ENCODE measurements around the gene SINHCAF.

SINHCAF gene

DNA sequence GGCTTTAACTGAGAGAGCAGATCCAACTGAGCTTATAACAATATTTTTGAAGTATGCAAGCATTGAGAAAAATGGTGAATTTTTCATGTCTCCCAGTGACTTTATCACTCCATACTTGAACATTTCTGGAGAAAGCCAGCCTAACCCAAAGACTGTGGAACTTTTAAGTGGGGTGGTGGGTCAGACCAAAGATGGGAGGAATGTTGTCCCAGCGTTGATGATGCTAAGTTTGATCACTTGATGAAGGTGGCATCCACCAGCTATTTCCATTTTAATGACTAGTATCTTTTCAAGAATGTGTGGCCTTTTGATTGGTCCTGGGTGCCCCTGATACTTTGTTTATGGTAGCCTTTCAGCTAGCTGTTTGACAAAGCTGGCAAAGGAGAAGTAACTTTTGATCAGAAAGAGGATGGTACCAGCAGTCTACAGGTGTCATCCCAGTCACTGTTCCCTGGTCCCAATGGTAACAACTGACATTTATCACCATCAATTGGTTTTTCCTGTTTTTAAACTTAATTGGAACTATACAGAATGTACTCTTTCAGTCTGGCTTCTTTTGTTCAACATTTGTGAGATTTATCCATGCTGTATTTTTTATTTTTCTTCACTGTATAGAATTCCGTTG, 14.2 kb downstream of the SINHCAF start:
- DNase-seq (ENCODE audit: low read depth in 1 of 2, low spot score in 1 of 2): no peak
- TF ChIP-seq SPI1 (IDR thresholded peaks at IDR 0.05; ENCODE audit: borderline replicate concordance, low read depth) (no peak), GABPA (IDR thresholded peaks at IDR 0.05; ENCODE audit: low read depth) (no peak), POLR2AphosphoS5 (IDR thresholded peaks at IDR 0.05; ENCODE audit: low read depth) (no peak)
- TF ChIP-seq, protein P1, sequence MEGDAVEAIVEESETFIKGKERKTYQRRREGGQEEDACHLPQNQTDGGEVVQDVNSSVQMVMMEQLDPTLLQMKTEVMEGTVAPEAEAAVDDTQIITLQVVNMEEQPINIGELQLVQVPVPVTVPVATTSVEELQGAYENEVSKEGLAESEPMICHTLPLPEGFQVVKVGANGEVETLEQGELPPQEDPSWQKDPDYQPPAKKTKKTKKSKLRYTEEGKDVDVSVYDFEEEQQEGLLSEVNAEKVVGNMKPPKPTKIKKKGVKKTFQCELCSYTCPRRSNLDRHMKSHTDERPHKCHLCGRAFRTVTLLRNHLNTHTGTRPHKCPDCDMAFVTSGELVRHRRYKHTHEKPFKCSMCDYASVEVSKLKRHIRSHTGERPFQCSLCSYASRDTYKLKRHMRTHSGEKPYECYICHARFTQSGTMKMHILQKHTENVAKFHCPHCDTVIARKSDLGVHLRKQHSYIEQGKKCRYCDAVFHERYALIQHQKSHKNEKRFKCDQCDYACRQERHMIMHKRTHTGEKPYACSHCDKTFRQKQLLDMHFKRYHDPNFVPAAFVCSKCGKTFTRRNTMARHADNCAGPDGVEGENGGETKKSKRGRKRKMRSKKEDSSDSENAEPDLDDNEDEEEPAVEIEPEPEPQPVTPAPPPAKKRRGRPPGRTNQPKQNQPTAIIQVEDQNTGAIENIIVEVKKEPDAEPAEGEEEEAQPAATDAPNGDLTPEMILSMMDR (IDR thresholded peaks at IDR 0.05; ENCODE audit: insufficient read depth, low read length): no peak
- TF ChIP-seq, protein P2, sequence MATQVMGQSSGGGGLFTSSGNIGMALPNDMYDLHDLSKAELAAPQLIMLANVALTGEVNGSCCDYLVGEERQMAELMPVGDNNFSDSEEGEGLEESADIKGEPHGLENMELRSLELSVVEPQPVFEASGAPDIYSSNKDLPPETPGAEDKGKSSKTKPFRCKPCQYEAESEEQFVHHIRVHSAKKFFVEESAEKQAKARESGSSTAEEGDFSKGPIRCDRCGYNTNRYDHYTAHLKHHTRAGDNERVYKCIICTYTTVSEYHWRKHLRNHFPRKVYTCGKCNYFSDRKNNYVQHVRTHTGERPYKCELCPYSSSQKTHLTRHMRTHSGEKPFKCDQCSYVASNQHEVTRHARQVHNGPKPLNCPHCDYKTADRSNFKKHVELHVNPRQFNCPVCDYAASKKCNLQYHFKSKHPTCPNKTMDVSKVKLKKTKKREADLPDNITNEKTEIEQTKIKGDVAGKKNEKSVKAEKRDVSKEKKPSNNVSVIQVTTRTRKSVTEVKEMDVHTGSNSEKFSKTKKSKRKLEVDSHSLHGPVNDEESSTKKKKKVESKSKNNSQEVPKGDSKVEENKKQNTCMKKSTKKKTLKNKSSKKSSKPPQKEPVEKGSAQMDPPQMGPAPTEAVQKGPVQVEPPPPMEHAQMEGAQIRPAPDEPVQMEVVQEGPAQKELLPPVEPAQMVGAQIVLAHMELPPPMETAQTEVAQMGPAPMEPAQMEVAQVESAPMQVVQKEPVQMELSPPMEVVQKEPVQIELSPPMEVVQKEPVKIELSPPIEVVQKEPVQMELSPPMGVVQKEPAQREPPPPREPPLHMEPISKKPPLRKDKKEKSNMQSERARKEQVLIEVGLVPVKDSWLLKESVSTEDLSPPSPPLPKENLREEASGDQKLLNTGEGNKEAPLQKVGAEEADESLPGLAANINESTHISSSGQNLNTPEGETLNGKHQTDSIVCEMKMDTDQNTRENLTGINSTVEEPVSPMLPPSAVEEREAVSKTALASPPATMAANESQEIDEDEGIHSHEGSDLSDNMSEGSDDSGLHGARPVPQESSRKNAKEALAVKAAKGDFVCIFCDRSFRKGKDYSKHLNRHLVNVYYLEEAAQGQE (IDR thresholded peaks at IDR 0.05; ENCODE audit: insufficient replicate concordance, low read depth): no peak
- no peak overlapping the region for H3K27ac ChIP-seq (replicated peaks)
- no peak overlapping the region for H3K4me3 ChIP-seq (replicated peaks; ENCODE audit: insufficient read depth, low read length)
- no peaks in the 10 kb centered on the region for H3K27me3 ChIP-seq (ENCODE audit: insufficient read depth, poor library complexity, severe bottlenecking)

DNA sequence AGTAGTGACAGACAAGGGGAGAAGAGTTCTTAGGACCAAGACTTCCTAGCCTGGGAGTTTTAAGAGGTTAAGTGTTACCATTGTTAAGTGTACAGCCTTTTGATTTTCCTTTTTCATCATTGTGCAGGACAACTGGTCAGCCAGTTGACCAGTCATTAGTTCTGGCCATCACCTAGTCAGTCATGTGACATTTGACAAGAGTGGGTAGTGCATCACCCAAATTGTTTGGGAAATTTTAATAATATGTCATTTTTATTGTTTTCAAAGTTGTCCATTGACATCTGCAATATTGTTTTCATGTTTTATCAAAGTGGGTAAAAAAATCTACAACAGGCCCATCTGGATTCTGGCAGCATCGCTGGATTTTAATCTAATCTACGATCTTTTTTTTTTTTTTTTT, 15.5 kb downstream of the SINHCAF start:
- Histone ChIP-seq H3K27me3 (ENCODE audit: insufficient read depth, poor library complexity, severe bottlenecking) (no peaks in the 10 kb centered on the region), H3K4me3 (replicated peaks; ENCODE audit: insufficient read depth, low read length) (no peak overlapping the region), H3K27ac (replicated peaks) (no peak overlapping the region)
- TF ChIP-seq GABPA (IDR thresholded peaks at IDR 0.05; ENCODE audit: low read depth): no peak
- TF ChIP-seq, protein P2 (IDR thresholded peaks at IDR 0.05; ENCODE audit: insufficient replicate concordance, low read depth): no peak
- no peak for TF ChIP-seq SPI1 (IDR thresholded peaks at IDR 0.05; ENCODE audit: borderline replicate concordance, low read depth)
- TF ChIP-seq, protein P1 (IDR thresholded peaks at IDR 0.05; ENCODE audit: insufficient read depth, low read length): no peak
- no peak for TF ChIP-seq POLR2AphosphoS5 (IDR thresholded peaks at IDR 0.05; ENCODE audit: low read depth)
- no peak for DNase-seq (ENCODE audit: low read depth in 1 of 2, low spot score in 1 of 2)

DNA sequence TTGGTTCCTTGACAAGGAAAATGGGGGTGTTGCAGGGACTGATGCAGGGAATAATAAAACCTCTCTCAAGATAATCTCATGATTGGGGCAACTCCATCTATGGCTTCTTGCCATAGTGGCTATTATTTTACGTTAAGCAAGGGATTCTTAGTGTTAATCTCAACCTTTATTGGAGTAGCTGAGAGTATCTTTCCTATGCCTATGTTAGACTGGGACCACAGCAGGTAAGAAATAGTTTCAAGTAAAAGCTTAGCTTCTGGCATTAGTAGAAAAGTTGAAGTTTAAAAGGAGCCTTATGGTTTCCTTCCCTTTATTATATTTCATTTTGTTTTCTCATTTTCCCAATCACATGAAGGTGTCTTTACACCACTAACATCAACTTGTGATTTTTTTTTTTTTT, 16.7 kb downstream of the SINHCAF start:
- H3K4me3 ChIP-seq (replicated peaks; ENCODE audit: insufficient read depth, low read length): no peak overlapping the region
- no peak overlapping the region for H3K27ac ChIP-seq (replicated peaks)
- H3K27me3 ChIP-seq (ENCODE audit: insufficient read depth, poor library complexity, severe bottlenecking): no peaks in the 10 kb centered on the region
- TF ChIP-seq, protein P1 (IDR thresholded peaks at IDR 0.05; ENCODE audit: insufficient read depth, low read length): no peak
- TF ChIP-seq SPI1 (IDR thresholded peaks at IDR 0.05; ENCODE audit: borderline replicate concordance, low read depth) (no peak), POLR2AphosphoS5 (IDR thresholded peaks at IDR 0.05; ENCODE audit: low read depth) (no peak), GABPA (IDR thresholded peaks at IDR 0.05; ENCODE audit: low read depth) (no peak)
- TF ChIP-seq, protein P2 (IDR thresholded peaks at IDR 0.05; ENCODE audit: insufficient replicate concordance, low read depth): no peak
- no peak for DNase-seq (ENCODE audit: low read depth in 1 of 2, low spot score in 1 of 2)
